OCI-LY7 (cell line): ENCODE measurements around the gene HS2ST1. TPM values are rescaled to one million over a fixed set of nuclear protein-coding genes. Genes with fewer than 3 reads are reported as not detected.
"Not testable (repeated sequence)": the region's sequence is repeated elsewhere in the genome, so short reads cannot be mapped to it uniquely, and the experiment has no call there.

ENCODE experiments used
- BruUV-seq: library from RNA; stranded (reverse); fragments of 400-500 nt; replicated peaks from 2 replicates; lab custom pipeline; 2021; lab: Mats Ljungman, UMichigan
- CTCF ChIA-PET: fragments of 300-600 bp; sonication (Branson Sonifier 250); formaldehyde crosslinking; loops from one replicate; lab custom pipeline; 2022; ENCODE audit warnings: antibody characterized with exemption; ENCODE audit not compliant: unreplicated experiment; lab: Charles Lee
- POLR2A ChIA-PET: fragments of 300-600 bp; sonication (Branson Sonifier 250); formaldehyde crosslinking; loops from one replicate; lab custom pipeline; 2022; ENCODE audit warnings: antibody characterized with exemption; lab: Charles Lee
- DNase-seq: peaks from one replicate; pipeline ENCODE4 v3.0.0-alpha.2; 2015; ENCODE audit warnings: low spot score
- H2AFZ ChIP-seq: fragments of 200-600 bp; sonication (generic), shearing (Covaris generic); 2 replicates; pipeline ENCODE4 v1.6.1; 2014; ENCODE audit warnings: mild to moderate bottlenecking, antibody characterized with exemption, low read length, moderate library complexity
- H3K27ac ChIP-seq: fragments of 200-600 bp; sonication (generic); 2 replicates; pipeline ENCODE4 v1.5.1; 2014; ENCODE audit warnings: mixed run types, low read depth, mild to moderate bottlenecking, moderate library complexity, low read length, inconsistent platforms; ENCODE audit not compliant: poor library complexity, severe bottlenecking
- H3K36me3 ChIP-seq: fragments of 200-600 bp; sonication (generic); 2 replicates; pipeline ENCODE4 v1.6.1; 2014; ENCODE audit warnings: mild to moderate bottlenecking, antibody characterized with exemption, low read length, moderate library complexity, mixed read lengths; ENCODE audit not compliant: insufficient read depth
- H3K4me1 ChIP-seq: fragments of 200-600 bp; sonication (generic); 2 replicates; pipeline ENCODE4 v1.5.1; 2014; ENCODE audit warnings: mild to moderate bottlenecking, low read length; ENCODE audit not compliant: insufficient read depth, poor library complexity, severe bottlenecking
- H3K4me2 ChIP-seq: fragments of 200-600 bp; sonication (generic); 2 replicates; pipeline ENCODE4 v1.6.1; 2014; ENCODE audit warnings: mild to moderate bottlenecking, low read length
- H3K4me3 ChIP-seq: fragments of 200-600 bp; sonication (generic); 2 replicates; pipeline ENCODE4 v1.5.1; 2014; ENCODE audit warnings: mild to moderate bottlenecking, low read depth, low read length; ENCODE audit not compliant: poor library complexity, severe bottlenecking
- H3K79me2 ChIP-seq: fragments of 200-600 bp; sonication (generic); 2 replicates; pipeline ENCODE4 v1.6.1; 2016; ENCODE audit warnings: low read depth, mild to moderate bottlenecking, low read length, moderate library complexity, mixed read lengths; ENCODE audit not compliant: insufficient read depth
- H3K9me2 ChIP-seq: fragments of 200-600 bp; sonication (generic); 2 replicates; pipeline ENCODE4 v1.6.1; 2016; ENCODE audit warnings: mild to moderate bottlenecking, low read length, mixed read lengths; ENCODE audit not compliant: insufficient read depth
- H3K9me3 ChIP-seq: fragments of 200-600 bp; sonication (generic); 2 replicates; pipeline ENCODE4 v1.6.1; 2014; ENCODE audit warnings: mild to moderate bottlenecking, mixed run types, low read length, mixed read lengths
- H4K20me1 ChIP-seq: fragments of 200-600 bp; sonication (generic); 2 replicates; pipeline ENCODE4 v1.6.1; 2014; ENCODE audit warnings: mild to moderate bottlenecking, antibody characterized with exemption, low read length, moderate library complexity, mixed read lengths; ENCODE audit not compliant: insufficient read depth
- EZH2phosphoT487 ChIP-seq: fragments of 200-600 bp; sonication (generic); IDR thresholded peaks from 2 replicates; pipeline ENCODE4 v1.6.1; 2018; ENCODE audit warnings: low read depth, borderline replicate concordance, mild to moderate bottlenecking, mixed run types, antibody characterized with exemption, low read length, moderate library complexity, mixed read lengths
- intact Hi-C: fragments of 100-400 bp; cut with micrococcal nuclease; formaldehyde crosslinking; loops from one replicate; pipeline ENCODE4 v1.10.0; 2022; ENCODE audit not compliant: unreplicated experiment
- total RNA-seq, 2 experiments: library from RNA; depleted of rRNA in 1 of 2; stranded (reverse); fragments of >200 nt in 1 of 2; shearing (Covaris generic) in 1 of 2; gene quantifications; 2 replicates each; pipeline ENCODE4 v1.2.3, GENCODE V29; 2014 to 2022
- TF ChIP-seq, protein P1 (sequence below): fragments of 200-600 bp; sonication (generic); conservative IDR thresholded peaks from 2 replicates; pipeline ENCODE4 v1.5.1; 2014; ENCODE audit warnings: mild to moderate bottlenecking, antibody characterized with exemption, low read length, moderate library complexity, mixed read lengths

The HS2ST1 gene
- total RNA-seq, 2 experiments from 2014 or later = 20.9 to 63.7 TPM

DNA sequence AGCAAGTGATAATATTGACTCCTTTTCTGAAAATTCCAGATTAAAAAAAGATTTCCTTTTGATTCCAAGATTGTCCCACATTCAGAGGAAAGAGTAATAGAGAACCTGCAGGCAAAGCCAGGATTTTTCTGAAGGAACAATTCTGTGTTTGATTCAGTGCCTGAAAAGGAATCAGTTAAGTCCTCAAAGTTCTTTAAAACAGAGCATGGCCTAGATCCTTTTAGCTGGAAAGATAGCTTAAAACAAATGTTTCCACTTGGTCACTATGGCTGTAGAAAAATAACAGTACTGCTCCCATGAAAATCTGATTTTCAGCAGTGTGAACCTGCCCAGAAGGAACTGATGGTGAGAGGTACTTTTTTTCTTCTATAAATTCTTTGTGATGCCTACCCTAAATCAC, 41.8 kb downstream of the HS2ST1 start:
- intact Hi-C loops = no loop called here
- Histone ChIP-seq H3K4me1 (peaks cover 23% of the 10 kb centered on the region), H3K9me2 (no peaks in the 10 kb centered on the region), H3K27ac (no peak overlapping the region), H3K79me2 (peaks cover 99% of the 10 kb centered on the region), H3K4me3 (no peak overlapping the region), H2AFZ (no peak overlapping the region), H4K20me1 (peaks cover 5% of the 10 kb centered on the region; the same call in 1 of the 2 replicates), H3K4me2 (no peak overlapping the region), H3K36me3 (peaks cover 49% of the 10 kb centered on the region), H3K9me3 (peaks cover 15% of the 10 kb centered on the region; the same call in 1 of the 2 replicates)
- TF ChIP-seq, protein P1, sequence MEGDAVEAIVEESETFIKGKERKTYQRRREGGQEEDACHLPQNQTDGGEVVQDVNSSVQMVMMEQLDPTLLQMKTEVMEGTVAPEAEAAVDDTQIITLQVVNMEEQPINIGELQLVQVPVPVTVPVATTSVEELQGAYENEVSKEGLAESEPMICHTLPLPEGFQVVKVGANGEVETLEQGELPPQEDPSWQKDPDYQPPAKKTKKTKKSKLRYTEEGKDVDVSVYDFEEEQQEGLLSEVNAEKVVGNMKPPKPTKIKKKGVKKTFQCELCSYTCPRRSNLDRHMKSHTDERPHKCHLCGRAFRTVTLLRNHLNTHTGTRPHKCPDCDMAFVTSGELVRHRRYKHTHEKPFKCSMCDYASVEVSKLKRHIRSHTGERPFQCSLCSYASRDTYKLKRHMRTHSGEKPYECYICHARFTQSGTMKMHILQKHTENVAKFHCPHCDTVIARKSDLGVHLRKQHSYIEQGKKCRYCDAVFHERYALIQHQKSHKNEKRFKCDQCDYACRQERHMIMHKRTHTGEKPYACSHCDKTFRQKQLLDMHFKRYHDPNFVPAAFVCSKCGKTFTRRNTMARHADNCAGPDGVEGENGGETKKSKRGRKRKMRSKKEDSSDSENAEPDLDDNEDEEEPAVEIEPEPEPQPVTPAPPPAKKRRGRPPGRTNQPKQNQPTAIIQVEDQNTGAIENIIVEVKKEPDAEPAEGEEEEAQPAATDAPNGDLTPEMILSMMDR = no peak
- TF ChIP-seq EZH2phosphoT487 = no peak
- DNase-seq = no peak
- POLR2A ChIA-PET = interaction anchor here (0.7 to 1.6 kb wide), 7 partner anchors 10 to 127 kb away, joined by 3 to 5 read pairs (median 3); partner anchors contain the start of gene HS2ST1
- BruUV-seq = no TSS peak
- CTCF ChIA-PET = no interaction called here

DNA sequence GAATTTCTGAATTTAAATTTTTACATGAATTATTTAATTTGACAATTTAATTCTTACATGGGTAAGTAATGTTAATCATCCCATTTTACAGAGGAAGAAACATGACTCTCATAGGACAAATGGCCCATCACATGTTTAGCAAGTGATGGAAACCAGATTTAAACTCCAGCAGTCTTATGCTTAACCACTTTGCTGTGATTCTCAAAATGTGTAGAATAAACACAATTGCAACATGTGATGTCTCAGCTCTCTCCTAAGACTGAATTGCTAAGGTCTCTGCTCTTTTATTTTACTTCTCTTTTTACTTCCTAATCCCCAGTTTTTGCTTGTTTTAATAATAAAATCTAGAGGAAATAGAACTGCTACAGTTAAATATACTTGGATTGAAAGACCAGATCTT, 42.8 kb downstream of the HS2ST1 start:
- Histone ChIP-seq H3K9me2 (no peaks in the 10 kb centered on the region), H3K27ac (no peak overlapping the region), H3K36me3 (peaks cover 54% of the 10 kb centered on the region), H3K9me3 (peaks cover 15% of the 10 kb centered on the region; the same call in 1 of the 2 replicates), H3K4me1 (peaks cover 23% of the 10 kb centered on the region), H3K4me3 (no peak overlapping the region), H4K20me1 (0 out of 2 replicates have a peak, but pooled peaks cover 5% of the 10 kb centered on the region), H3K4me2 (no peak overlapping the region), H2AFZ (no peak overlapping the region), H3K79me2 (peaks cover 99% of the 10 kb centered on the region)
- no peak for DNase-seq
- no peak for TF ChIP-seq EZH2phosphoT487
- TF ChIP-seq, protein P1 = no peak
- CTCF ChIA-PET = no interaction called here
- intact Hi-C loops = no loop called here
- POLR2A ChIA-PET = interaction anchor here (0.6 to 2.2 kb wide), 10 partner anchors 10 to 559 kb away, joined by 3 to 11 read pairs (median 5); partner anchors contain the start of gene HS2ST1
- no TSS peak for BruUV-seq

GRCh38 chr1:86960548-86960947, 46.1 kb downstream of the HS2ST1 start:
- TF ChIP-seq EZH2phosphoT487 = no peak
- TF ChIP-seq, protein P1 = no peak
- CTCF ChIA-PET = no interaction called here

GRCh38 chr1:86963841-86964240, 49.4 kb downstream of the HS2ST1 start:
- Histone ChIP-seq H3K36me3 (peaks cover 54% of the 10 kb centered on the region), H3K4me1 (peaks cover 17% of the 10 kb centered on the region), H3K79me2 (peaks cover 85% of the 10 kb centered on the region), H3K9me3 (peaks cover 25% of the 10 kb centered on the region; the same call in 1 of the 2 replicates)
- BruUV-seq, intact Hi-C loops, POLR2A ChIA-PET, DNase-seq, CTCF ChIA-PET, H4K20me1 ChIP-seq, H2AFZ ChIP-seq, H3K9me2 ChIP-seq, H3K4me3 ChIP-seq, H3K4me2 ChIP-seq, H3K27ac ChIP-seq: not testable (repeated sequence)

More at GRCh38 chr1:86960548-86960947, 46.1 kb downstream of the HS2ST1 start:
- TSS peak; percentile 3 for BruUV-seq
- Histone ChIP-seq H3K9me3 (peaks cover 20% of the 10 kb centered on the region; the same call in 1 of the 2 replicates), H3K36me3 (peaks cover 55% of the 10 kb centered on the region), H2AFZ (no peak overlapping the region), H3K4me3 (no peak overlapping the region), H3K4me2 (no peak overlapping the region), H3K9me2 (no peaks in the 10 kb centered on the region), H4K20me1 (0 out of 2 replicates have a peak, but pooled peaks cover 5% of the 10 kb centered on the region), H3K4me1 (peaks cover 14% of the 10 kb centered on the region), H3K79me2 (peaks cover 85% of the 10 kb centered on the region), H3K27ac (no peak overlapping the region)
- no peak for DNase-seq
- POLR2A ChIA-PET = no interaction called here
- intact Hi-C loops = no loop called here
